Activated B cell treated with CpG ODN at 0.5 μM for 24 hours (primary cell): Measurements from ENCODE around the gene TBC1D2B. TPM values are rescaled to one million over a fixed set of nuclear protein-coding genes. Genes with fewer than 3 reads are reported as not detected.

Experiments
- ATAC-seq: fragments of 200-7000 bp; cut with Tn5 transposase; one replicate; pipeline ENCODE4 v1.10.0; 2021; ENCODE audit warnings: low read depth, mild to moderate bottlenecking, moderate library complexity
- CTCF ChIA-PET: fragments of 350-600 bp; sonication (Branson Sonifier 250); formaldehyde crosslinking; loops from one replicate; lab custom pipeline; 2021; ENCODE audit warnings: antibody characterized with exemption; lab: Charles Lee
- POLR2A ChIA-PET: fragments of 350-600 bp; sonication (Branson Sonifier 250); formaldehyde crosslinking; loops from one replicate; lab custom pipeline; 2021; ENCODE audit warnings: antibody characterized with exemption; lab: Charles Lee
- DNase-seq: peaks from one replicate; pipeline ENCODE4 v3.0.0; 2022
- H3K27ac Mint-ChIP-seq: one replicate; pipeline ENCODE4 v1.8.0; 2020; ENCODE audit warnings: mixed read lengths
- H3K27me3 Mint-ChIP-seq: one replicate; pipeline ENCODE4 v1.8.0; 2021; ENCODE audit warnings: mixed read lengths
- H3K36me3 Mint-ChIP-seq: one replicate; pipeline ENCODE4 v1.8.0; 2021; ENCODE audit warnings: low read depth, mixed read lengths
- H3K4me1 Mint-ChIP-seq: one replicate; pipeline ENCODE4 v1.8.0; 2021; ENCODE audit warnings: mixed read lengths
- H3K4me3 Mint-ChIP-seq: one replicate; pipeline ENCODE4 v1.8.0; 2020; ENCODE audit warnings: mild to moderate bottlenecking, mixed read lengths
- H3K9me3 Mint-ChIP-seq: one replicate; pipeline ENCODE4 v1.8.0; 2020; ENCODE audit warnings: mixed read lengths
- intact Hi-C: fragments of 100-400 bp; cut with micrococcal nuclease; formaldehyde crosslinking; loops from one replicate; pipeline ENCODE4 v1.15.1; 2024
- total RNA-seq: library from RNA; stranded (reverse); gene quantifications from 2 replicates; pipeline ENCODE4 v1.2.3, GENCODE V29; 2022
- TF ChIP-seq, protein P1 (sequence below): fragments of 200-600 bp; IDR thresholded peaks from one replicate; pipeline ENCODE4 v1.8.0; 2022; ENCODE audit warnings: antibody characterized with exemption, mild to moderate bottlenecking

Gene TBC1D2B
- total RNA-seq, 1 donor from 2014 or later, result 13.7 TPM

- intact Hi-C loops, result loop anchor here (2.0 to 5.0 kb wide), 2 partner anchors 41 to 58 kb away; no protein-coding TSS in a partner anchor
- no peaks in the 10 kb centered on the region for H3K27me3 Mint-ChIP-seq
- POLR2A ChIA-PET, result no interaction called here
- ATAC-seq, result no peak
- H3K4me1 Mint-ChIP-seq, result peaks cover 28% of the 10 kb centered on the region
- no peak overlapping the region for H3K27ac Mint-ChIP-seq
- DNase-seq, result no peak
- TF ChIP-seq, protein P1, sequence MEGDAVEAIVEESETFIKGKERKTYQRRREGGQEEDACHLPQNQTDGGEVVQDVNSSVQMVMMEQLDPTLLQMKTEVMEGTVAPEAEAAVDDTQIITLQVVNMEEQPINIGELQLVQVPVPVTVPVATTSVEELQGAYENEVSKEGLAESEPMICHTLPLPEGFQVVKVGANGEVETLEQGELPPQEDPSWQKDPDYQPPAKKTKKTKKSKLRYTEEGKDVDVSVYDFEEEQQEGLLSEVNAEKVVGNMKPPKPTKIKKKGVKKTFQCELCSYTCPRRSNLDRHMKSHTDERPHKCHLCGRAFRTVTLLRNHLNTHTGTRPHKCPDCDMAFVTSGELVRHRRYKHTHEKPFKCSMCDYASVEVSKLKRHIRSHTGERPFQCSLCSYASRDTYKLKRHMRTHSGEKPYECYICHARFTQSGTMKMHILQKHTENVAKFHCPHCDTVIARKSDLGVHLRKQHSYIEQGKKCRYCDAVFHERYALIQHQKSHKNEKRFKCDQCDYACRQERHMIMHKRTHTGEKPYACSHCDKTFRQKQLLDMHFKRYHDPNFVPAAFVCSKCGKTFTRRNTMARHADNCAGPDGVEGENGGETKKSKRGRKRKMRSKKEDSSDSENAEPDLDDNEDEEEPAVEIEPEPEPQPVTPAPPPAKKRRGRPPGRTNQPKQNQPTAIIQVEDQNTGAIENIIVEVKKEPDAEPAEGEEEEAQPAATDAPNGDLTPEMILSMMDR, result no peak
- H3K9me3 Mint-ChIP-seq, result no peaks in the 10 kb centered on the region
- peak overlapping the region; percentile 46 for H3K4me3 Mint-ChIP-seq
- H3K36me3 Mint-ChIP-seq, result peaks cover 3% of the 10 kb centered on the region
- CTCF ChIA-PET, result interaction anchor here (1.0 to 1.1 kb wide), 2 partner anchors 14 to 32 kb away, joined by 3 read pairs; no protein-coding TSS in a partner anchor
These were observed 1.9 kb downstream of the TBC1D2B start for GRCh38 chr15:78075490-78076230.

DNA sequence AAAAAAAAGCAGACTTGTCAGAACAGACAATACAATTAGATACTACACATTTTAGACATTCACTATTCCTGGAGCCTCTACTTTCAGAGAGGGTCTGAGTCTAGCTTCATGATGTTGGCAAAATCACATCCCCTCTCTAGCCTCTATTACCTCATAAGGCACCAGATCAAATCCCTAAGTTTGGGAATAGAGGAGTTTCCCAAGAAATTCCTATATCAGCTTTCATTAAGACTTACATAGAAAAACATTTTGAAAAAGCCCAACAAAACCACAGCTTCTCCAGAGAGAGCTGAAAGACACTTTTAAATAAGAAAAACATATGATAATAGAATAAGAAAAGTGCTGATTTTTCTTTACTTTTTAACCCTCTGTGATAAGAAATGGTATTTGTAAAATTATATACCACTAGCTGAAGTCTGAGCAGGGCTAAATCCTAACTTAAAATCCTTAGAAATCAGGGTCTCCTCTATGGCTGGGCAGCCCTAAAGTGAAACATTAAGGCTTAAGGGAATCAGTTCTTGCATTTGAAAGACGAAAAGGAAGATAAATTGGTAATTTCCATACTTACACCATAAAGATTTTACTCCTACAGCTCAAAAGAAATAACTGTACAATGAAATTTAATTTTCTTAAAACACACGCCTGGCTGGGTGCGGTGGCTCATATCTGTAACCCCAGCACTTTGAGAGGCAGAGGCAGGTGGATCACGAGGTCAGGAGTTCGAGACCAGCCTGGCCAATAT lies 4.3 kb downstream of the TBC1D2B start:
- ChIA-PET POLR2A (no interaction called here), CTCF (interaction anchor here (0.6 kb wide), 1 partner anchor 72 kb away, joined by 3 read pairs; no protein-coding TSS in a partner anchor)
- Mint-ChIP-seq H3K27ac (no peak overlapping the region), H3K27me3 (no peaks in the 10 kb centered on the region), H3K4me1 (peaks cover 28% of the 10 kb centered on the region), H3K9me3 (no peaks in the 10 kb centered on the region), H3K4me3 (no peak overlapping the region), H3K36me3 (peaks cover 3% of the 10 kb centered on the region)
- intact Hi-C loops, result loop anchor here (2.0 kb wide), 1 partner anchor 16 kb away; no protein-coding TSS in a partner anchor
- TF ChIP-seq, protein P1, result no peak
- no peak for DNase-seq
- no peak for ATAC-seq

GRCh38 chr15:78072080-78072892 lies 5.2 kb downstream of the TBC1D2B start:
- ChIA-PET CTCF (no interaction called here), POLR2A (no interaction called here)
- H3K9me3 Mint-ChIP-seq, result no peaks in the 10 kb centered on the region
- no peaks in the 10 kb centered on the region for H3K27me3 Mint-ChIP-seq
- no peak for ATAC-seq
- H3K36me3 Mint-ChIP-seq, result peaks cover 3% of the 10 kb centered on the region
- H3K27ac Mint-ChIP-seq, result no peak overlapping the region
- H3K4me1 Mint-ChIP-seq, result peaks cover 22% of the 10 kb centered on the region
- no peak overlapping the region for H3K4me3 Mint-ChIP-seq
- DNase-seq, result no peak
- TF ChIP-seq, protein P1, result no peak
- intact Hi-C loops, result loop anchor here (2.0 kb wide), 1 partner anchor 15 kb away; no protein-coding TSS in a partner anchor

GRCh38 chr15:78071383-78071782 lies 6.1 kb downstream of the TBC1D2B start:
- Mint-ChIP-seq H3K4me3 (no peak overlapping the region), H3K36me3 (no peaks in the 10 kb centered on the region), H3K4me1 (peaks cover 18% of the 10 kb centered on the region), H3K27me3 (no peaks in the 10 kb centered on the region), H3K27ac (peak overlapping the region; percentile 18), H3K9me3 (no peaks in the 10 kb centered on the region)
- DNase-seq (no peak), ATAC-seq (no peak)
- ChIA-PET POLR2A (interaction anchor here (0.6 kb wide), 1 partner anchor 77 kb away, joined by 4 read pairs; no protein-coding TSS in a partner anchor), CTCF (no interaction called here)
- TF ChIP-seq, protein P1, result no peak
- intact Hi-C loops, result no loop called here
